ENCODE measurements around the gene PRRC2C. TPM values are rescaled to one million over a fixed set of nuclear protein-coding genes. Genes with fewer than 3 reads are reported as not detected.

PRRC2C gene
- polyA plus RNA-seq, 2 of the 4 experiments (the other 2 are of a cell fraction) = 50.3 to 96.3 TPM

DNA sequence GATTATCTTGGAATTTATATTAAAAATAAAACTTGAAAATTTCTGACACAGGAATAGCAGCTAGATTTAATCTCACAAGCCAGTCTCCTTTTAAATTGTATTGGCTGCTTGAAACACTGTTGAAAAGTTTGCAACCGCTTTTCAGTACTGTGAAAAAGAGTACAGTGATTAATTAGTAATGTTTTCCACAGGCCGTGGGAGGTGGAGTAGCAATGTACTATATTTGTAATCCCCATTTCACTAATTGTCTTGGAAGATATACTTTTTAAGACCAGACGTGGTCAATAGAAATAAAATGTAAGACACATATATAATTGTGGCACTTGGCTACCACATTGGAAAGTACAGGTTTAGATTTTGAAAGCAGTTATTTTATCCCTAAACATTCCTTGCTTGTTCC, 95.9 kb downstream of the PRRC2C start (continued):
- TF ChIP-seq POLR2AphosphoS2 (conservative IDR thresholded peaks at IDR 0.05; ENCODE audit: low read length) (no peak), ZC3H11A (IDR thresholded peaks at IDR 0.05) (no peak), RNF2 (IDR thresholded peaks at IDR 0.05; ENCODE audit: borderline replicate concordance, low read depth) (no peak), CHD4 (IDR thresholded peaks at IDR 0.05; ENCODE audit: borderline replicate concordance) (no peak), CBX8 (IDR thresholded peaks at IDR 0.05) (no peak), KDM5A (IDR thresholded peaks at IDR 0.05) (no peak)
- TF ChIP-seq, protein P1, sequence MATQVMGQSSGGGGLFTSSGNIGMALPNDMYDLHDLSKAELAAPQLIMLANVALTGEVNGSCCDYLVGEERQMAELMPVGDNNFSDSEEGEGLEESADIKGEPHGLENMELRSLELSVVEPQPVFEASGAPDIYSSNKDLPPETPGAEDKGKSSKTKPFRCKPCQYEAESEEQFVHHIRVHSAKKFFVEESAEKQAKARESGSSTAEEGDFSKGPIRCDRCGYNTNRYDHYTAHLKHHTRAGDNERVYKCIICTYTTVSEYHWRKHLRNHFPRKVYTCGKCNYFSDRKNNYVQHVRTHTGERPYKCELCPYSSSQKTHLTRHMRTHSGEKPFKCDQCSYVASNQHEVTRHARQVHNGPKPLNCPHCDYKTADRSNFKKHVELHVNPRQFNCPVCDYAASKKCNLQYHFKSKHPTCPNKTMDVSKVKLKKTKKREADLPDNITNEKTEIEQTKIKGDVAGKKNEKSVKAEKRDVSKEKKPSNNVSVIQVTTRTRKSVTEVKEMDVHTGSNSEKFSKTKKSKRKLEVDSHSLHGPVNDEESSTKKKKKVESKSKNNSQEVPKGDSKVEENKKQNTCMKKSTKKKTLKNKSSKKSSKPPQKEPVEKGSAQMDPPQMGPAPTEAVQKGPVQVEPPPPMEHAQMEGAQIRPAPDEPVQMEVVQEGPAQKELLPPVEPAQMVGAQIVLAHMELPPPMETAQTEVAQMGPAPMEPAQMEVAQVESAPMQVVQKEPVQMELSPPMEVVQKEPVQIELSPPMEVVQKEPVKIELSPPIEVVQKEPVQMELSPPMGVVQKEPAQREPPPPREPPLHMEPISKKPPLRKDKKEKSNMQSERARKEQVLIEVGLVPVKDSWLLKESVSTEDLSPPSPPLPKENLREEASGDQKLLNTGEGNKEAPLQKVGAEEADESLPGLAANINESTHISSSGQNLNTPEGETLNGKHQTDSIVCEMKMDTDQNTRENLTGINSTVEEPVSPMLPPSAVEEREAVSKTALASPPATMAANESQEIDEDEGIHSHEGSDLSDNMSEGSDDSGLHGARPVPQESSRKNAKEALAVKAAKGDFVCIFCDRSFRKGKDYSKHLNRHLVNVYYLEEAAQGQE (IDR thresholded peaks at IDR 0.05) = no peak
- TF ChIP-seq, protein P2, sequence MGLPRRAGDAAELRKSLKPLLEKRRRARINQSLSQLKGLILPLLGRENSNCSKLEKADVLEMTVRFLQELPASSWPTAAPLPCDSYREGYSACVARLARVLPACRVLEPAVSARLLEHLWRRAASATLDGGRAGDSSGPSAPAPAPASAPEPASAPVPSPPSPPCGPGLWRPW (IDR thresholded peaks at IDR 0.05) = no peak

DNA sequence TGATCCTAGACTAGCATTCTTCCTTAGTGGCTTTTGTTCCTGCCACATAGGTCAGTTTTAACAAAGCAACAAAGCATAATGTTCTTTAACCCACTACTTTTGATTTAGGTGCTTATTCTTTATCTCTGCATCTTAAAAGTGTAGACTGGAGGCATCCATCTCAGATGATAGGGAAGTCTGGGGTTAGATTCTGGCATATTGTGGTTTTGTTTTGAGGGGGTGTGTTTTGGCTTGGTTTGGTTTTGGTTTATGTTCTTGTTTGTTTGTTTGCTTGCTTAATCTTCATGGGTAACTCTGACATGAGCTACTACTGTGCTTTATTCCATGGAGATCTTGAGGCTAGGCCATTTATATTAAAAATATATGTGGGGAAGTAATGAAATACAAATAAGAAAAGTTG, 96.4 kb downstream of the PRRC2C start:
- no peak for DNase-seq (ENCODE audit: low read depth in 1 of 2, low spot score in 1 of 2)
- H3K4me3 ChIP-seq = no peak overlapping the region
- H3K4me2 ChIP-seq = no peak overlapping the region
- TF ChIP-seq USF2 (IDR thresholded peaks at IDR 0.05) (no peak), FOSB (CRISPR knock-in tag; IDR thresholded peaks at IDR 0.05) (no peak), JUNB (IDR thresholded peaks at IDR 0.05) (no peak), KDM5A (IDR thresholded peaks at IDR 0.05) (no peak), GATA3 (IDR thresholded peaks at IDR 0.05; ENCODE audit: borderline replicate concordance) (no peak), POLR2A (IDR thresholded peaks at IDR 0.05; ENCODE audit: low read length) (no peak), JUN (IDR thresholded peaks at IDR 0.05) (no peak)
- no peaks in the 10 kb centered on the region for H3K9me3 ChIP-seq
- H3K27ac ChIP-seq = no peak overlapping the region
- FAIRE-seq = no peak
- CTCF ChIA-PET = interaction anchor here (1.7 kb wide), 1 partner anchor 63 kb away, joined by 6 read pairs; no protein-coding TSS in a partner anchor
- POLR2A ChIA-PET = no interaction called here
- H3K4me1 ChIP-seq = no peaks in the 10 kb centered on the region
- no peak for ATAC-seq

DNA sequence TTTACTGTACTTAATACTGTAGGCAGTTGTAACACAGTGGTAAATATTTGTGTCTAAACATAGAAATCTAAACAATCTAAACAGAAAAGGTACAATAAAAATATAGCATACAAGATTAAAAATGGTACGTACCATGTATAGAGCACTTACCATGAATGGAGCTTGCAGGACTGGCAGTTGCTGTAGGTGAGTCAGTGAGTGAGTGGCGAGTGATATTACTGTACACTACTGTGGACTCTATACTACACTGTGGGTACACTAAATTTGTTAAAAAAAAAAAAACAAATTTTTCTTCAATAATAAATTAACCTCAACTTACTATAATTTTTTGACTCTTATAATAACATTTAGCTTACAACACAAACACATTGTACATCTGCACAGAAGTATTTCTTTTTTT, 97.3 kb downstream of the PRRC2C start:
- DNase-seq (ENCODE audit: low read depth in 1 of 2, low spot score in 1 of 2) (no peak), ATAC-seq (peak in 1 of 2 experiments; percentile 38; a peak in 2 of 6 replicates), FAIRE-seq (no peak)
- Histone ChIP-seq H3K9me3 (no peaks in the 10 kb centered on the region), H3K4me1 (no peaks in the 10 kb centered on the region), H3K27ac (no peak overlapping the region), H3K4me3 (no peak overlapping the region), H3K4me2 (no peak overlapping the region)
- POLR2A ChIA-PET = no interaction called here
- WGBS (ENCODE audit: missing lambda C conversion rate) = 90% methylated on average over 2 of the region's 2 CpGs
- no peak for TF ChIP-seq HOXB5 (CRISPR knock-in tag; IDR thresholded peaks at IDR 0.05)
- no peak for TF ChIP-seq CHD2 (IDR thresholded peaks at IDR 0.05; ENCODE audit: low read length, partially characterized antibody)
- TF ChIP-seq, protein P3, sequence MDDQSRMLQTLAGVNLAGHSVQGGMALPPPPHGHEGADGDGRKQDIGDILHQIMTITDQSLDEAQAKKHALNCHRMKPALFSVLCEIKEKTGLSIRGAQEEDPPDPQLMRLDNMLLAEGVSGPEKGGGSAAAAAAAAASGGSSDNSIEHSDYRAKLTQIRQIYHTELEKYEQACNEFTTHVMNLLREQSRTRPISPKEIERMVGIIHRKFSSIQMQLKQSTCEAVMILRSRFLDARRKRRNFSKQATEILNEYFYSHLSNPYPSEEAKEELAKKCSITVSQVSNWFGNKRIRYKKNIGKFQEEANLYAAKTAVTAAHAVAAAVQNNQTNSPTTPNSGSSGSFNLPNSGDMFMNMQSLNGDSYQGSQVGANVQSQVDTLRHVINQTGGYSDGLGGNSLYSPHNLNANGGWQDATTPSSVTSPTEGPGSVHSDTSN (IDR thresholded peaks at IDR 0.05) = no peak
- TF ChIP-seq CEBPB (IDR thresholded peaks at IDR 0.05) = no peak
- TF ChIP-seq JUN (IDR thresholded peaks at IDR 0.05) = no peak
- TF ChIP-seq EHF (CRISPR knock-in tag; IDR thresholded peaks at IDR 0.05) = no peak
- TF ChIP-seq, protein P2 (IDR thresholded peaks at IDR 0.05) = no peak
- no peak for TF ChIP-seq ELK1 (IDR thresholded peaks at IDR 0.05; ENCODE audit: low read depth, low read length)
- no peak for TF ChIP-seq NPAS2 (CRISPR knock-in tag; IDR thresholded peaks at IDR 0.05; ENCODE audit: borderline replicate concordance)
- TF ChIP-seq RFX5 (IDR thresholded peaks at IDR 0.05) = no peak
- CTCF ChIA-PET = interaction anchor here (0.6 to 1.7 kb wide), 5 partner anchors 9 to 225 kb away, joined by 3 to 6 read pairs (median 4); no protein-coding TSS in a partner anchor

Measured in A549 (cell line).